Measurements from ENCODE around the gene SCARB2.
"Not testable (repeated sequence)": the region's sequence is repeated elsewhere in the genome, so short reads cannot be mapped to it uniquely, and the experiment has no call there.

Gene SCARB2, protein sequence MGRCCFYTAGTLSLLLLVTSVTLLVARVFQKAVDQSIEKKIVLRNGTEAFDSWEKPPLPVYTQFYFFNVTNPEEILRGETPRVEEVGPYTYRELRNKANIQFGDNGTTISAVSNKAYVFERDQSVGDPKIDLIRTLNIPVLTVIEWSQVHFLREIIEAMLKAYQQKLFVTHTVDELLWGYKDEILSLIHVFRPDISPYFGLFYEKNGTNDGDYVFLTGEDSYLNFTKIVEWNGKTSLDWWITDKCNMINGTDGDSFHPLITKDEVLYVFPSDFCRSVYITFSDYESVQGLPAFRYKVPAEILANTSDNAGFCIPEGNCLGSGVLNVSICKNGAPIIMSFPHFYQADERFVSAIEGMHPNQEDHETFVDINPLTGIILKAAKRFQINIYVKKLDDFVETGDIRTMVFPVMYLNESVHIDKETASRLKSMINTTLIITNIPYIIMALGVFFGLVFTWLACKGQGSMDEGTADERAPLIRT

DNA sequence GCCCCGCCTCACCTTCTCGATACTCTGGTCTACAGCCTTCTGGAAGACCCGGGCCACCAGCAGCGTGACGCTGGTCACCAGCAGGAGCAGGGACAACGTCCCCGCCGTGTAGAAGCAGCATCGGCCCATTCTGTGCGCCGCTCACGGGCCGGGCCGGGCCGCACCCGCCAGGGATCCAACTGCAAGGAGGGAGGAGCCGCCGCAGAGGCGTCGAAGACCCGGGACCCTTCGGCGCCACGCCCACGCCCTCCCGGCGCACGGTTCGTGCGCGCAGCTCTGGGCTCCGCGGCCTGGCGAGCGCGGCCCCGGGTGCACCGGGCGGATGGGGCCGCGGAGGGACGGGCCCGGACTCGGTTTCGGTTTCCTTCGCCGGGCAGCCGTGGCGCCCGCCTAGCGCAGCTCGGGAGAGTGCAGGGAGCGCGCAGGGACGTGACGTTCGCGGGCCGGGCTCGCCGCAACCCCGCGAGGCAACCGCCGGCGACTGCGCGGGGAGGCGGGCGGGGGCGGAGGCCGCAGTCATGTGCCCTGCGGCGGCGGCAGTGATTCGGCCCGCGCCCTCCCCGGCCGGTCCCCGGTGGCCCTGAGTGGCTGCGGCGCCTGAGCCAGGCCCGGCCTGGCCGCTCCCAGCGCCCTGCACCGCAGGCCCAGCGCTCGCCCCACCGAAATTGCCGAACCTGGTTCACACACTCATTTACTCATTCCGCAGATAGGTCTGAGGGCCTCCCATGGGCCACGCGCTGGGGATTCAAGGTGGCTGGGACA lies at the start of gene SCARB2:
Gene SCARB2, minus strand, starts transcription at position 410 of the 762 bp plus-strand sequence. Its CDS starts 281 bp downstream, at position 129.
- DNase-seq = peak; percentile 89

DNA sequence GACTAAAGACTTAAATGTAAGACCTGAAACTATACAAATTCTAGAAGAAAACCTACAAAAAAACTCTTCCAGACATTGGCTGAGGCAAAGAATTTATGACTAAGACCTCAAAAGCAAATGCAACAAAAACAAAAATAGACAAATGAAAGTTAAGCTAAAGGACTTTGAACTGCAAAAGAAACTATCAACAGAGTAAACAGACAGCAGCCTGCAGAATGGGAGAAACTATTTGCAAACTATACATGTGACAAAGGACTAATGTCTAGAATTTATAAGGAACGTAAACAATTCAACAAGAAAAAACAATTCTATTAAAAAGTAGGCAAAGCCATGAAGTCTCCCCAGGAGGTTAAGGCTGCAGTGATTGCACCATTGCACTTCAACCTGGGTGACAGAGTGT lies 46.9 kb upstream of the SCARB2 start:
- DNase-seq = no peak

DNA sequence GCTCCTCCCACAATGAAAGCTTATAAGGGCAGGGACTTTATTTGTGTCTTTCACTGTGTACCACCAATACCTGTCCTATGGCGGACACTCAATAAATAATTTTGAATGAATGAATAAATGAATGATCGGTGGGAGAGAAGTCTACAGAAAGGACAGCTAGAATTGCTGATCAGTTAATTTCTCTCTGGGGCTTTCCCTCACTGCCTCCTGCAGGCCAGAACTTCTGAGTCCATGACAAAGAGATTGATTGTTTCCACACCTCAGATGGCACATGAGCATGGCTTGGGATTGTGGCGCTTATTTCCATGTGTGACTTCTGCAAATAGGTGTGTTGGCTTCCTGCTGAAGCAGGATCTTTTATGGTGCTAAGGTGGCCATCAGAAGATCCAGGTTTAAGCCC lies 44.2 kb upstream of the SCARB2 start:
- DNase-seq = no peak

DNA sequence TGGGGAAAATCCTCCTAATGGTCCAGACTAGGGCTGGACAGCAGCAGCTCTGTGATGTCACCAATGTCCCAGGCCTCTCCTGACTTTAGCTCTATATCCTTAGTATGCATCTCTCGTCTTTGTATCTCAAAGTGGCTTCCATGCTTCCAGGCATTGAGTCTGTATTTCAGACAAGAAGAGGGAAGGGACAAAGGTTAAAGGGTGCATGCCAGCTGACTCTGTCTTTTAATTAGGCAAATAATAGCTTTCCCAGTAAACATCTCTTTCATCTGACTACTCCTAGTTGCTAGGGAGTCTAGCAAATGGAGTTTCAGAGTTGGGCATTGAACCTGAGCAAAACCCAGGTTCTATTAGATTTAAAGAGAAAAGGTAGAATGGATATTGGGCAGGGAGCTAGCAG lies 43.3 kb upstream of the SCARB2 start:
- DNase-seq = no peak

DNA sequence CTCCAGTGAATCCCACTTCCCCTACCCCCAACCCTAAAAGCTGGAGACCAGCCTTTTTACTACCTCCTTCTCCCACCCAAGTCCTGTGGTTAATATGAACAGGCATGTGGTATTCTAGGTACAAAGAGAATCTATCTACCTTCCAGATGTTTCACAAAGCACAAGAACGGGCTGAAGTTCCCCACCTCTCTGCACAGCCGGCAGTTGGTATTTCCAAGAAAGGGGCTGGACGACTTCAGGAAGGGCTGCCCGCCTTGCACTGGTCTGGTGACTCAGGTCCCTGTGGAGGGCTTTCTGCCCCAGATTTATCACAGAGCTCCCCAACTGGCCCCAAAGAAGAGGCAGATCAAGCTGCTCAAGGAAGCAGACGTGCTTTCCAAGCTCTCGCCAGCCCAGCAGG lies 42.4 kb upstream of the SCARB2 start:
- DNase-seq = no peak

DNA sequence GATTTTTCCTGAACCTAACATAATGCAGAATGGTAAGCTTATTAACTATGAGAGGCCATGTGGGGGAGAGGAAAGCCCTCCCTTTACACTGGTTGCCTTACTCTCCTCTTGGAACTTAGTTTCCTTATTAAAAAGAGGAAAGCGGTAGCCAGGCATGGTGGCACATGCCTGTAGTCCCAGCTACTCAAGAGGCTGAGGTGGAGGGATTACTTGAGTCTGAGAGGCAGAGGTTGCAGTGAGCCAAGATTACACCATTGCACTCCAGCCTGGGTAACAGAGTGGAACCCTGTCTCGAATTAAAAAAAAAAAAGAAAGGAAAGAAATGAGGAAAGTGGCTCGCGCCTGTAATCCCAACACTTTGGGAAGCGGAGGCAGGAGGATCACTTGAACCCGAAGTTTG lies 39.9 kb upstream of the SCARB2 start:
- no peak for DNase-seq

DNA sequence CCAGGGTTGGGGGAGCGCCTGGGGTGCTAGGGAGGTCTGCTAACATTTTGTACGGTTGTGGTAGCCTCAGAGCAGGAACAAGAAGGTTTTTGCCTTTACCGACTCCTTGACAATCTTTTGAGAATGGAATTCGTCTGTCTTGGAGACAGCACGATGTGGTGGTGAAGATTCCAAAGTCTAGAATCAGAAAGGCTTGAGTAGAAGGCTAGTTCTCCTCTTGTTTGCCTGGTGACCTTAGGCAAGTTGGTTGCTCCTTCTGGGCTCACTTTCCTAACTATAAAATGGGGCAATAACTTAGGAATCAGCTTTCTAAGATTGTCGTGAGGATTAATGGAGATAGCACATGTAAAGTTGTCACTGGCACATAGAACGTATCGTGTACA lies 38.6 kb upstream of the SCARB2 start:
- no peak for DNase-seq

DNA sequence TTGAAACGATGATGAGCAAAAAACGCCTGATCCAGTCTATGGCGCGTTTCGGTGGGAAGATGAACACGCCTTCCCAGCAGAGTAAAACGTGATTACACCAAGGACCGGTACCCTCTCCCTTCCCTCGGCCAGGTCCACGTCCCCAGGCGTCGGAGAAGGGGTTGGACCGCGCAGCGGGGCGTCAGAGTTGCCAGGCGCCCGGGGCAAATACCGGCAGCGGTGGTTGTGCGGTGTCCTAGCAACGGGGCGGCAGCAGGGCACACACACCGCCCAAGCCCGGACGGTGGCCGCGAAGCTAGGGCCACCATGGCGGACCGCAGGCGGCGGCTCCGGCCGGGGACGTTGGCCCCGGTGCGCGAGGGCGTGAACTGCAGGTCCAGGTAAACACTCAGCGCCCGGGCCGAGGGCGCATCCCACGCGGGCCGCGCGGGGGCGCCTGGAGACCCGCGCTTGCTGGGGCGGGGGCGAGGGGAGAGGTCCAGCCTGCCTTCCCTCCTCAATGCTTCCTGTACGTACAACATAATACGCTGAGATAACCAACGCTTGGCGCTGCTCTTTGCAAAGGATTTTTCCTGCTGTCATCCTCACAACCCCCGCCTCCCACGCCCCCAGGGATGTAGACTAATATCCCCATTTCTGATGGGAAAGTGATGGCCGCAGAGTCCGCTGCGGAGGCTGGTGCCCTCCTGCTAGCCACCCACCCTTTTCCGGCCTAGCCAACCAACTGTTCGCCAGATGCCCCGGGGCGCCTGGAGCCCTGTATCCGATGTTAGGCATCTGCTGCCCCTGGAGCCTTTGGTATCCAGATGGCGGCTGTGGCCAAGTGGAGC lies 38.0 kb upstream of the SCARB2 start, which contains the start of gene FAM47E:
Gene FAM47E, plus strand, starts transcription at position 281 of the 830 bp plus-strand sequence. Its CDS starts 26 bp downstream, at position 307.
- peak; percentile 75 for DNase-seq

DNA sequence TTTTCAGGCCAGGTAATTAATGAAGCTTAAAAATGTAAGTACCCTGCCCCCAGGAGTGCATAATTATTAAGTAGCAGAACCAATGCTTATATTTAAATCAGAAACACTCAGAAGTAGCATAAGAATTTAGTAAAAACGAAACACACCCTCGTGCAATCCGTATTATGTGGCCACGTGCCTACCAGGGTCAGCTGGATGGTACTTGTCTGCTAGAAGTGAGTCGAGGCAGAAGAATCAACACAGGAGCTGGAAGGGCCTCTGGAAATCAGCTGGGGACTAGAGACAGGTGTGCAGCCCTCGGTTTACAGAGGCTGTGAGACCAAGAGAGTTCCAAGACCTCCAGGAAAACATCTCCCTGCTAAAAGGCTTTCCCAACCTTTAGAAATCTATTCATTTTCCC lies 37.3 kb upstream of the SCARB2 start:
- DNase-seq = no peak

DNA sequence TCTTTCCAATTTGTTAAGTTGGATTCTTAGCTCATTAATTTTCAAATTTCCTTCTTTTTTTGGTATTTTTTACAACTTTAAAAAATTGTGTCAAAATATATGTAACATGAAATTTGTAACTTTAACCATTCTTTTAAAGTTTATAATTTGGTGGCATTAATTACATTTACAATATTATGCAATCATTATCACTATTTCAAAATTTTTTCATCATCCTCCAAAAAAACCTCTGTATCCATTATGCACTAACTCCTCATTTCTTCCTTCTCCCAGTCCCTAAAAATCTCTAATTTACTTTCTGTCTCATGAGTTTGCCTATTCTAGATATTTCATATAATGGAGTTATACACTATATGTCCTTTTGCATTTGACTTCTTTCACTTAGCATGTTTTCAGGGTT lies 33.2 kb upstream of the SCARB2 start:
- DNase-seq = no peak

DNA sequence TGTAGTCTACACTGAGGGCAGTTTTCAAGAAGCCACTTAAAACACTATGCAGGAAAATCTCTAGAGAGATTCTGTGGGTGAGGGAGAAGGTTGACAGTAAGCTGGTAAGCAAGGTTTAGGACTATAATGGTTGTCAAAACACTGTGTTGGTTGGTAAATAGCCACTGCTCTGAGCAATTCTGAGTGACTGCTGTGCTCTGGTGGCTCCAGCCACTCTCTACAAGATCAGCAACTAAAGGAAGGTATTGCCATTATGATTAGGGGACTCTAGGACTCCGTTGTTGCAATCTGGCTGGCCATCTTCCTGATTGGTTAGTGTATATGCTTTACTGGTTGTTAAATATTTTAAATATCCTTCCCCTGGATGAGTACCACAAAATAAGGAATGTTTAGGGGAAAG lies 32.4 kb upstream of the SCARB2 start:
- DNase-seq = no peak

DNA sequence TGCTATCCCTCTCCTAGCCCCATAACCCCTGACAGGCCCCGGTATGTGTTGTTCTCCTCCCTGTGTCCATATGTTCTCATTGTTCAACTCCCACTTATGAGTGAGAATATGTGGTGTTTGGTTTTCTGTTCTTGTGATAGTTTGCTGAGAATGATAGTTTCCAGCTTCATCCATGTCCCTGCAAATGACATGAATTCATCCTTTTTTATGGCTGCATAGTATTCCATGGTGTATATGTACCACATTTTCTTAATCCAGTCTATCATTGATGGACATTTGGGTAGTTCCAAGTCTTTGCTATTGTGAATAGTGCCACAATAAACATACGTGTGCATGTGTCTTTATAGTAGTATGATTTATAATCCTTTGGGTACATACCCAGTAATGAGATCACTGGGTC lies 30.3 kb upstream of the SCARB2 start:
- DNase-seq = not testable (repeated sequence)

DNA sequence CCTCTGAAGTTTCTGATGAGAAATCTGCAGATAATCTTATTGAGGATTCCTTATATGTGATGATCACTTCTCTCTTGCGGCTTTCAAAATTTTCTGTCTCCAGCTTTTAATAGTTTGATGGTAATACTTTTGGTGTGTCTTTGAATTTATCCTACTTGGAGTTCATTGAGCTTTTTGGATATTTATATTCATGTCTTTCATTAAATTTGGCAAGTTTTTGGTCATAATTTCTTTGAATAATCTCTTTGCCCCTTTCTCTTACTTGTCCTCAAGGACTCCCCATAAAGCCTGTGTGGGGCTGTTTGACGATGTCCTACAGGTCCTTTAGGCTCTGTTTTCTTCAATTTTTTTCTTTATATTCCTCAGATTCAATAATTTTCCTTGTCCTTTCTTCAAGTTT lies 26.6 kb upstream of the SCARB2 start:
- DNase-seq = no peak

DNA sequence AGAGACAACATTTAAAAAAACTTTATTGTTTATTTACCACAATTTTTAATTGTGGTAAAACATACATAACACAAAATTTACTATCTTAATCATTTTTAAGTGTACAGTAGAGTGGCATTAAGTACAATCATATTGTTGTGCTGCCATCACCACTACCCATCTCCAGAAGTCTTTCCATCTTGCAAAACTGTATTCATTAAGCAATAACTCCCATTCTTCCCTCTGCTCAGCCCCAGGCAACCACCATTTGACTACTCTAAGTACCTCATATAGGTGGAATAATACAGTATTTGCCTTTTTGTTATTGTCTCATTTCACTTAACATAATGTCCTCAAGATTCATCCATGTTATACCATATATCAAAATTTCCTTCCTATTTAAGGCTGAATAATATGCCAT lies 25.1 kb upstream of the SCARB2 start:
- no peak for DNase-seq

DNA sequence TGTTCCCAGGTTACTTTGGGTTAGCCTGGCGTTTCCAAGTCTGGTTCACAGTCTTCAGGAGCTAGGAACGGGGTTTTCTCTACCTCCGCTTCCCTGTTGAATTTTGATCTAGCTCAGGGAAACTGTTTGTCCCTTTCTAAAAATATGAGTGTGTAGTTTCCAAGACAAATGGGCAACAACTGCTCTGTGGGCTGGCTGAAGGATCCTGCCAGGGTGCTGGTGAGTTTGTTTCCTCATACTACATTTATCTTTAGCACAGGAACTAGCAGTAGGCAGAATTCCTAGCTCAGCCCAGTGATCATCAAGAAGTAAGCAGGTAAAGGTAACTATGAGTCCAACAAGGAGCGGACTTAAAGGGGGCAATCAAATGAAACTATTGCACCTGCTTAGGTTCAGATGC lies 24.6 kb upstream of the SCARB2 start:
- DNase-seq = no peak

DNA sequence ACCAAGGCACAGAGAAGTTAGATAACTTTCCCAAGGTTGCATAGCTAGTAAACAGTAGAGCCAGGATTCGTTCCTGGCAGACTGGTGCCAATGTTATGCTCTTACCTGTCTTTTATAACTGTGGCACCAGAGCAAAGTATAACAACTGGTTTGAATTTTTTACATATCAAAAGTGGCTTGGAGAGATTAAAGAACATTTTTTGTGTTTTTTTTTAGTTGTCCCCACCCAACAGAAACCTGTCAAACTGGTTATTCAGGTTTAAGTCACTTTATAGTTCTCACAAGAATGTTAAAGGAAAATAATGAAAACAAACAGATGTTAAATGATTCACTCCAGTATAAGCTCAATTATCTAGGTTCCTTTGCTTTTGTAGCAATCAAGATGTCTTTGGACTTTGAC lies 22.3 kb upstream of the SCARB2 start:
- DNase-seq = no peak

DNA sequence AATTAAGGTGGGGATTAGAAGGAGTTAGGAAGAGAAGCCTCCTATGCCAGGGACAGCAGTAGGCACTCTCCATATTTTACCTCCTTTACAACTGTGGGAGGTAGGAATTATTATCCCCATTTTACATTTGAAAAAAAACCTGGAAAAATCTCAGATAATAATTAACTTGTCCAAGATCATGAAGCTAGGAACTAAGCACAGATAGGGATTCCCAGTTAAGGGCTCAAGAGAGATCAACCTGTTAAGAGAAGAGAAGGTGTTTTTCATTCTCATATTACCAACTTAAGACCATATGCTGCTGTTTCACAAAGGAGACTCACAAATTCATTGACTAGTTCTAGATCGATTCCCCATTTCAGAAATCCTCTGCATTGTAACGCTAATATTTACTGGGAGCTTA lies 21.8 kb upstream of the SCARB2 start:
- no peak for DNase-seq

DNA sequence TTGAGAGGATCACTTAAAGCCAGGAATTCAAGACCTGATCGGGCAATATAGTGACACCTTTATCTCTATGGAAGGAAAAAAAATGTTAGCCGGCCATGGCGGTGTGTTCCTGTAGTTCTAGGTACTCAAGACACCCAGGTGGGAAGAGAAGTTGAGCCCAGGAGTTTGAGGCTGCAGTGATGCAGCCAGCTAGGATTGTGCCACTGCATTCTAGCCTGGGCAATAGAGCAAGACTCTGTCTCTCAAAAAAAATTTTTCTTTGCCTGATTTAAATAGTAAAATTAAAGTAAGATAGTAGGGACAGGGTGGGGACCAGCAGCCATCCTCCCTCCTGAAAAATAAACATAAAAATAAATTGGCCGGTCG lies 21.0 kb upstream of the SCARB2 start:
- DNase-seq = no peak

DNA sequence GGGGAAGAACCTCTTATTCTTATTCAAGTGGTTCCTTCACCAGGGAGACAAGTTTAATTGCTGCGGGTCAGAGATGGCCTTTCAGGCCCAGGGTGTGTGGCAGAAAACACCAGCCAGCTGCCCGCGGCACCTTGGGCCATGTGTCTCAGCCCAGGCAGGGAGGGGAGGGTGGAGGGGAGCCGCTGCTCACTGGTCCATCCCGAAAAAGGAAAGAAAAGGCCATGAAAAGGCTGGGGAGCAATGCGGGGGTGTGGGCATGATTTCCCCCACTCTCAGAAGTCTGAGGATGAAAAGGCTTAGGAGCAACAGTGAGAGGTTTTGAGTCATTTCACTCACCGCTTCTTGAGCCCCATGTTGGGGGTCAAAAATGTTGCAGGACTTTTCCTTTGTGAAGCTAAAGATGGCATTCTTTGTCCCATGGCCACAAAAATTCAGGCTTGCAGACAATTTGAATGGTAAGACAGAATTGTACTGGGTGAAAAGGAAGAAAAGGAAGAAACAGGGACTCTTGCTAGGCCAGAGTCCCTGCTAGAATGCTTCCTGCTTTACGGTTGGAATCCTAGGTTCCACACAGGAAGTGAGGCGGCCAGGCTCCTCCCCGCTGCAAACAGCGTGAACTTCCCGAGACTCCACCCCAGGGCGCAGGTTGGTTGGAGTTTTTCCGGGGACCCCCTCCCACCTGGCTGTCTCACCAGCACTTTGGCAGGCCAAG lies 20.5 kb upstream of the SCARB2 start:
- no peak for DNase-seq

DNA sequence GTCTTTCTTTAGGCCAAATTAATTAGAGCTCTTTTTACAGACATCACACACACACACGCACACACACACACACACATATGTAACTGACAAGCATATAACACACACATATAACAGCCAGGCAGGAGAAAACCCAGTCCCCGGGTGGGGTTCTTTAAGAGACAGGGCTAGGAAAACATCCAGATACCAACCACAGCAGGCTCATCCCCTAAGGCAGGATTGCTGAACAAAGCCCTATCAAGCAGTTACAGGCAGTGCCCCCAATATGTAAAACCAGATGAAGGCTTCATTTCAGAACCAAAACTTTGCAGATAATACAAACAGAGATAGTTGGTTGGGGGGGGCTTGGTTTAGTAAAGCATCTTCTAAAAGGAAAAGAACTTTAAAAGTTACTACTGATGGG lies 19.9 kb upstream of the SCARB2 start:
- DNase-seq = no peak

DNA sequence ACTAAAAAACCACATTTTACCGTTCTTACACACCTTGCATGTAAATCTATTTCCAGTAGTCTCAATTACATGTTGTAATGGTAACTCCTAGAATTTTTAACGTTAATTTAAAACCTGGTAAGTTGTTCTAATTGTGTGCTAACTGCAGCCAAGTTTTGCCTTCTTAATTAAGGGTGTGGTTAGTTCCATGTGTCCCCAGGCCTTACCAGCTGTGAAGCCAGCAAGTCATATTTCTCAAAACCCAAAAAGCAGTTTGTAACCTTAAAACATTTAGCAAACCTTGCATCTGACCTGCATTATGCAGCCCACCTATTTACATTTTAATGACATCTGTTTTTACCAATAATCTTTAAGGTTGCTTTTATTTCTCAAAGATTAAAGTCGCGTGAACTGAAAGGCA lies 19.5 kb upstream of the SCARB2 start:
- DNase-seq = no peak

DNA sequence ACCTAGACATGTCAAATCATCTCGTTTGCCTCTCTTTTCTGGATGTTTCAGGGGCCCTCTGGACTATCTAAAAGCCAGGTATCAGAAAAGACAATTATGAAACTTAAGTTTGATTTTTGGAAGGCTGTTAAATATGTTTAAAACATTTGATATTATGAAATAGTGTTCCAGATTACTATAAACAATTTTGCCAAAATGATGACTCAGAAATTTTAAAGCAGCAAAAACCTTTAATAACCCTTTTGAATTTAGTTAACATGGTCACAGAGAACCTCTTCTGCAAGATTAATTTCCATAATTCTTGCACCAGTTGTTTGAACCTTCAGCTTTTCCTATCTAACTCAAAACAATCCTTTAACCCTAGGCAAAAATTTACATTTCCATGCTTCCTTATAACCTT lies 19.1 kb upstream of the SCARB2 start:
- DNase-seq = no peak

DNA sequence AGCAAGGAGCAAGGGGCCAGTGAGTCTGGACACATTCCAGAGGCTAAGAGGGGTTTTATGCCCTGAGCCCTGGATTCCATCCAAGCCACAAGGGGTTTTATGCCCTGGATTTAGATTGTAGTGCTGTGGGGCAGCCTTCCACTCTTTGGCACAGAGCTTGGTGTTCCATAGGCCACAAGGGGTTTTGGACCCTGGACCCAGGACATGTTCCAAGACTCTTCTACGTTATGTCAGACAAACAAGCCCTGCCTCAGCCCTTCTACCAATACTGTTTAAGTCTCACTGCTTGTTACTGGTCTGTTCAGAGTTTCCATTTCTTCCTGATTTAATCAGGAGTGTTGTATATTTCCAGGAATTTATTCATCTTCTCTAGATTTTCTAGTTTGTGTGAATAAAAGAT lies 12.8 kb upstream of the SCARB2 start:
- DNase-seq = no peak

Measured in right forelimb (tissue), 1 donor.